Psoas muscle (tissue), 8 donors: ENCODE measurements around the gene TRAF3IP1. TPM values are rescaled to one million over a fixed set of nuclear protein-coding genes. Genes with fewer than 3 reads are reported as not detected.

Experiments used
- ATAC-seq, 4 donors: fragments of 200-7000 bp; cut with Tn5 transposase; one replicate each; pipeline ENCODE4 v1.9.1; 2020; ENCODE audit warnings: moderate library complexity in 3 of 4, mild to moderate bottlenecking in 2 of 4
- DNase-seq, 2 donors: peaks; one replicate each; pipeline ENCODE4 v3.0.0-alpha.2; 2020
- H3K27ac ChIP-seq: fragments of 200-600 bp; one replicate; pipeline ENCODE4 v1.8.0; 2022
- H3K27me3 ChIP-seq, 3 donors: fragments of 200-600 bp in 1 of 3; one replicate each; pipeline versions ENCODE4 v1.6.1 to v1.8.0; 2013 to 2022; ENCODE audit warnings: low read length in 2 of 3, mild to moderate bottlenecking in 2 of 3, moderate library complexity in 1 of 3; ENCODE audit not compliant: insufficient read depth in 3 of 3
- H3K36me3 ChIP-seq, 2 donors: fragments of 200-600 bp in 1 of 2; one replicate each; pipeline versions ENCODE4 v1.6.1 to v1.8.0; 2013 to 2022; ENCODE audit warnings: low read depth in 1 of 2, mild to moderate bottlenecking in 1 of 2, moderate library complexity in 1 of 2; ENCODE audit not compliant: insufficient read depth in 1 of 2
- H3K4me1 ChIP-seq: fragments of 200-600 bp; one replicate; pipeline ENCODE4 v1.8.0; 2022
- H3K4me3 ChIP-seq: fragments of 200-600 bp; one replicate; pipeline ENCODE4 v1.8.0; 2022; ENCODE audit warnings: mild to moderate bottlenecking
- H3K9me3 ChIP-seq: fragments of 200-600 bp; one replicate; pipeline ENCODE4 v1.8.0; 2022
- WGBS, 3 donors: extraction: QIAGEN DNeasy Blood & Tissue Kit; methylation state at CpG; one replicate each; pipeline versions ENCODE4 v1.1.6 to v1.1.7; 2013; 5-methylcytosine and 5-hydroxymethylcytosine counted together
- intact Hi-C, 2 donors: fragments of 100-400 bp; cut with DNase I; formaldehyde crosslinking; loops; one replicate each; pipeline versions ENCODE4 v1.11.0 to v1.14.2; 2022
- polyA plus RNA-seq, 3 donors: library from polyadenylated mRNA; stranded (reverse); fragments of 200-250 nt; gene quantifications; one replicate each; pipeline ENCODE4 v1.2.3, GENCODE V29; 2013
- total RNA-seq, 4 donors: library from RNA; stranded (reverse); fragmentation: NEBNext Ultra II Directional in 2 of 4; extraction: Animal tissue kit (Norgen Biotek cat#: 25700) in 2 of 4; gene quantifications; one replicate each; pipeline versions ENCODE4 v1.2.1 to v1.2.4, GENCODE V29; 2021 to 2023
- TF ChIP-seq, protein P1 (sequence below): fragments of 200-600 bp; IDR thresholded peaks from one replicate; pipeline ENCODE4 v1.8.0; 2022; ENCODE audit warnings: antibody characterized with exemption
- donor health status: healthy with polysubstance abuse.
- donor health status: DM: no; HTN: no; CAD: no; lungs with moderate emphysema.
- donor health status: Bipolar disorder and iron deficiency.
- donor health status: healthy.
- donor health status: DM: yes; HTN: yes; CAD: no.
- donor health status: DM: no; HTN: no; CAD: no.
- donor health status: DM: no; HTN: no; CAD: no.
- donor health status: DM: yes; HTN: yes; CAD: no.

TRAF3IP1 gene
- total and polyA plus RNA-seq, 7 donors = 2.9 to 30.9 (median 16.3) TPM

DNA sequence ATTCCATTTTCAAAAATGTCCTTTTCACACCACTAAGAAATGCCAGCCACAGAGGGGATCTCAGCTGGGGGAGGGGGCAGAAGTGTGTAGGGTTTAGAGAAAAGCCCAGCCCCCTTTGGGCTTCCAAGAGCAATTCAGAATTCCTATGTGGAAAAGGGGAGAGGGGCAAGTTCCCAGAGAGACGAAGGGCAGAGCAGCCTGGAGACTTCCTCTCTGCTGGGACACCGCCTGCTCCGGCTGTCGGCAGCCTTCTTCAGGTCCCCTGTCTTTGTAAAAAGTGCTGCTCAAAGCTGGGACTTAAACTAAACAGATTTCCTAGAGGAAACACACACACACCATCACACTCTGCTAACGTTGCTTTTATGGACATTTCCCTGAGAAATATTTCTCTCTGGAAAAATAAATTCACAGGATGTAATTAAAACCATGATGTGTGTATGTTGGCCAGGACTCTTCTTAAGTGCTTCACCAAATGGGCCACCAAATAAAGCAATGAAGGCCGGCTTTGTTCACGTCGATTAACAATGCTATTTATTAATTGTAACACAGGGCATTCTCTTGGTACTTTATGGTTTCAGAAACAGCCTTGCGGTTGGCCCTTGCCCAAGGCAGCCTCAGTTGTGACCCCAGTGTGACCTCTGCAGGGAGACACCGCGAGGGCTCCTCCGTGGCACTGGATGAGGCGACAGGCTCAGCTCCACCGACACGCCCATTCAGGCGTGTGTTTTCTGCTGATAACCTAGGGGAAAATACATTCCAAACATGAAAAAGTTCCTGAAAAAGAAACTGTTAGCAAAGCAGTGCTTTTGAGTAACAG is 100.8 kb downstream of the TRAF3IP1 start:
- Histone ChIP-seq H3K27ac (no peak overlapping the region), H3K4me1 (peaks cover 18% of the 10 kb centered on the region), H3K9me3 (no peaks in the 10 kb centered on the region), H3K27me3 (no peaks in the 10 kb centered on the region), H3K36me3 (no peaks in the 10 kb centered on the region), H3K4me3 (no peak overlapping the region)
- intact Hi-C loops = loop anchor here in 1 of 2 donors (5.0 kb wide), 1 partner anchor 39 kb away; no protein-coding TSS in a partner anchor
- 60 to 64% (median 61%) methylated on average over 16 of the region's 16 CpGs for WGBS, 3 donors
- DNase-seq = no peak
- no peak for ATAC-seq
- TF ChIP-seq, protein P1, sequence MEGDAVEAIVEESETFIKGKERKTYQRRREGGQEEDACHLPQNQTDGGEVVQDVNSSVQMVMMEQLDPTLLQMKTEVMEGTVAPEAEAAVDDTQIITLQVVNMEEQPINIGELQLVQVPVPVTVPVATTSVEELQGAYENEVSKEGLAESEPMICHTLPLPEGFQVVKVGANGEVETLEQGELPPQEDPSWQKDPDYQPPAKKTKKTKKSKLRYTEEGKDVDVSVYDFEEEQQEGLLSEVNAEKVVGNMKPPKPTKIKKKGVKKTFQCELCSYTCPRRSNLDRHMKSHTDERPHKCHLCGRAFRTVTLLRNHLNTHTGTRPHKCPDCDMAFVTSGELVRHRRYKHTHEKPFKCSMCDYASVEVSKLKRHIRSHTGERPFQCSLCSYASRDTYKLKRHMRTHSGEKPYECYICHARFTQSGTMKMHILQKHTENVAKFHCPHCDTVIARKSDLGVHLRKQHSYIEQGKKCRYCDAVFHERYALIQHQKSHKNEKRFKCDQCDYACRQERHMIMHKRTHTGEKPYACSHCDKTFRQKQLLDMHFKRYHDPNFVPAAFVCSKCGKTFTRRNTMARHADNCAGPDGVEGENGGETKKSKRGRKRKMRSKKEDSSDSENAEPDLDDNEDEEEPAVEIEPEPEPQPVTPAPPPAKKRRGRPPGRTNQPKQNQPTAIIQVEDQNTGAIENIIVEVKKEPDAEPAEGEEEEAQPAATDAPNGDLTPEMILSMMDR = no peak

DNA sequence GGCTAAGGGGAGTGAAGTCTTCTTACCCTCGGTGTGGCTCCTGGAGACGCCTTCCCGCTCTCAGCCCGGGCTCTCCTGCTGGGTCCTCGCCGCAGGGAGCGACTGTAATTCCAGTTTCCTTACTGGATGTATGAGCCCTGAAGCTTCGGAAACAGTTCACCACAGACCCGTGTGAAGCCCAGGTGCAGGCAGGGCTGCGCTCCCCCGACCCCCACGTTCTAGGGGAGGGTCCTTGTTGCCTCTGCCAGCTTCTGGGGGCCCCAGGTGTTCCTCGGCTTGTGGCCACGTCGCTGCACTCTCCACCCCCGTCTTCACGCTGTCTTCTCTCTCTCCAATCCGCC is 101.3 kb downstream of the TRAF3IP1 start:
- DNase-seq (no peak), ATAC-seq (no peak)
- H3K4me1 ChIP-seq = peaks cover 20% of the 10 kb centered on the region
- no peak overlapping the region for H3K4me3 ChIP-seq
- H3K9me3 ChIP-seq = no peaks in the 10 kb centered on the region
- intact Hi-C loops = loop anchor here in 1 of 2 donors (5.0 kb wide), 1 partner anchor 39 kb away; no protein-coding TSS in a partner anchor
- H3K36me3 ChIP-seq = no peaks in the 10 kb centered on the region
- TF ChIP-seq, protein P1 = no peak
- WGBS, 3 donors = 70 to 82% (median 77%) methylated on average over 18 of the region's 18 CpGs
- no peaks in the 10 kb centered on the region for H3K27me3 ChIP-seq
- H3K27ac ChIP-seq = no peak overlapping the region

DNA sequence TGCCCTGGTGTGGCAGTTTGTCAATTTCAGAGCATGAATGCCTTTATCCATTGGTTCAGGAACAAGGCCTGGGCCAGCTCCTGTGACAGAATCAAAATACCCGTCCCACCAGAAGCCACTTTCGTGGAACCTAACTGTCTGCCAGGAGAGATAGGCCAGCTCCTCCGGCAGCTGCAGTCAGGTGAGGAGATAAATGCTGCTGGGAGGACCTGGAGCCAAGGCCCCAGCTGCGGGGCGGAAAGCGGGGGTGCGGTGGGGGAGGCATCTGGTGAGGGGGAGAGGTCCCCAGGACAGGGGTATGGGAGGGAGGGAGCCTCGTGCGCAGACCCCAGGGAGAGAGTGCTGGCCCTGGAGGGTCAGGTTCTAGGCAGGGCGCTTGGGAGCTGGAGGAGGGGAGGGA is 102.0 kb downstream of the TRAF3IP1 start:
- H3K4me3 ChIP-seq = no peak overlapping the region
- intact Hi-C loops = loop anchor here in 1 of 2 donors (5.0 kb wide), 1 partner anchor 40 kb away; no protein-coding TSS in a partner anchor
- ATAC-seq = no peak
- H3K9me3 ChIP-seq = no peaks in the 10 kb centered on the region
- H3K27ac ChIP-seq = no peak overlapping the region
- peaks cover 20% of the 10 kb centered on the region for H3K4me1 ChIP-seq
- 90 to 91% (median 90%) methylated on average over 10 of the region's 10 CpGs for WGBS, 3 donors
- no peaks in the 10 kb centered on the region for H3K27me3 ChIP-seq
- no peak for DNase-seq
- TF ChIP-seq, protein P1 = no peak
- no peaks in the 10 kb centered on the region for H3K36me3 ChIP-seq

DNA sequence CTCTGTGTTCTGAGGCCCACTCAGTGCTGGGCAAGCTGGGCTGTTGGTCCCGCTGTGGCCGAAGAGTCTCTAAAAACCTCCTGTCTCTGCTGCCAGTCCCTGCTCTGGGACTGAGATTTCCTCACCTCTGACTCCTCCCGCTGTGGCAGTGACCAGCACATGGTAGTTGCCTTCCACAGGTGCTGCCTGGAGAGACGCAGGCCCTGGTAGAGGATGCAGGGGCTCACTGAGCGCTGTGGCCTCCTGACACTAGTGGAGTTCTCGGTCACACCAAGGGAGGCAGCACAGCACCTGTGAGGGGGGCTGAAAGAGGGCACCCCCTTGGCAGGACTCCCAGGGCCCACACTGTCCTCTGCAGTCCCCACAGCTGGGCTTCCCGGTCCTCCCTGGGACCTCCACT is 102.6 kb downstream of the TRAF3IP1 start:
- no peaks in the 10 kb centered on the region for H3K27me3 ChIP-seq
- no peak overlapping the region for H3K4me3 ChIP-seq
- no peak for DNase-seq
- no peak for ATAC-seq
- H3K9me3 ChIP-seq = no peaks in the 10 kb centered on the region
- H3K27ac ChIP-seq = no peak overlapping the region
- no peaks in the 10 kb centered on the region for H3K36me3 ChIP-seq
- peaks cover 25% of the 10 kb centered on the region for H3K4me1 ChIP-seq
- 87 to 97% (median 89%) methylated on average over 7 of the region's 7 CpGs for WGBS, 3 donors
- TF ChIP-seq, protein P1 = no peak
- intact Hi-C loops = loop anchor here in 1 of 2 donors (5.0 kb wide), 1 partner anchor 41 kb away; no protein-coding TSS in a partner anchor
